T-cell (primary cell): ENCODE results near the gene ITPRID2. TPM values are rescaled to one million over a fixed set of nuclear protein-coding genes. Genes with fewer than 3 reads are reported as not detected.
A peak's percentile ranks its signal among the peaks of the same experiment; 100 is the strongest.

Experiments
- ATAC-seq, 4 experiments: fragments of 200-7000 bp in 3 of 4; fragments of 150-1000 bp in 1 of 4; cut with Tn5 transposase; replicated peaks in 1 of 4; 1 replicate in 3 of 4; 2 replicates in 1 of 4; pipeline ENCODE4 v1.10.0; 2021; ENCODE audit warnings: moderate library complexity in 3 of 4, mild to moderate bottlenecking in 2 of 4, moderate number of reproducible peaks in 1 of 4
- CTCF ChIA-PET, 2 donors: fragments of 300-600 bp; sonication (Branson Sonifier 250); formaldehyde crosslinking; loops; one replicate each; lab custom pipeline; 2022; ENCODE audit warnings: antibody characterized with exemption in 2 of 2; lab: Charles Lee
- POLR2A ChIA-PET, 2 donors: fragments of 300-600 bp; sonication (Branson Sonifier 250); formaldehyde crosslinking; loops; one replicate each; lab custom pipeline; 2022; ENCODE audit warnings: antibody characterized with exemption in 2 of 2; lab: Charles Lee
- DNase-seq, 35 experiments: peaks; one replicate each; pipeline versions ENCODE4 v3.0.0 to v3.0.0-alpha.2; 2013 to 2023
- H3K27ac ChIP-seq: one replicate; pipeline ENCODE4 v1.5.1; 2013; ENCODE audit warnings: low read length
- H3K27me3 ChIP-seq, 2 experiments: replicated peaks in 1 of 2; 1 replicate in 1 of 2; 2 replicates in 1 of 2; pipeline versions ENCODE4 v1.6.1 to v1.7.0; 2013; ENCODE audit warnings: low read length in 1 of 2, mixed read lengths in 1 of 2; ENCODE audit not compliant: control insufficient read depth in 2 of 2, insufficient read depth in 2 of 2; ENCODE audit errors: extremely low read depth in 1 of 2
- H3K36me3 ChIP-seq, 2 donors: 1 replicate in 1 of 2; 2 replicates in 1 of 2; pipeline versions ENCODE4 v1.6.1 to v1.7.0; 2013; ENCODE audit warnings: low read length in 1 of 2; ENCODE audit not compliant: control insufficient read depth in 2 of 2, insufficient read depth in 1 of 2; ENCODE audit errors: extremely low read depth in 1 of 2
- H3K4me1 ChIP-seq, 2 experiments: 1 replicate in 1 of 2; 2 replicates in 1 of 2; pipeline versions ENCODE4 v1.6.1 to v1.7.0; 2013; ENCODE audit warnings: low read length in 2 of 2, mixed read lengths in 1 of 2; ENCODE audit not compliant: insufficient read depth in 2 of 2, control insufficient read depth in 1 of 2; ENCODE audit errors: extremely low read depth in 1 of 2
- H3K4me3 ChIP-seq, 2 donors: 1 replicate in 1 of 2; 2 replicates in 1 of 2; pipeline versions ENCODE4 v1.5.1 to v1.7.0; 2013; ENCODE audit warnings: mild to moderate bottlenecking in 2 of 2, low read length in 1 of 2, moderate library complexity in 1 of 2; ENCODE audit not compliant: control insufficient read depth in 1 of 2; ENCODE audit errors: extremely low read depth in 1 of 2
- H3K9me3 ChIP-seq: 2 replicates; pipeline ENCODE4 v1.7.0; 2013
- H3K27ac Mint-ChIP-seq, 2 donors: one replicate each; pipeline ENCODE4 v1.8.0; 2020 to 2021; ENCODE audit warnings: mild to moderate bottlenecking in 2 of 2, mixed read lengths in 2 of 2
- H3K27me3 Mint-ChIP-seq, 2 donors: one replicate each; pipeline ENCODE4 v1.8.0; 2021 to 2022; ENCODE audit warnings: mixed read lengths in 2 of 2
- H3K36me3 Mint-ChIP-seq: one replicate; pipeline ENCODE4 v1.8.0; 2021; ENCODE audit warnings: mixed read lengths
- H3K4me1 Mint-ChIP-seq, 3 donors: one replicate each; pipeline ENCODE4 v1.8.0; 2020 to 2022; ENCODE audit warnings: mixed read lengths in 3 of 3, mild to moderate bottlenecking in 1 of 3
- H3K4me3 Mint-ChIP-seq, 3 donors: one replicate each; pipeline ENCODE4 v1.8.0; 2020 to 2022; ENCODE audit warnings: mild to moderate bottlenecking in 3 of 3, mixed read lengths in 3 of 3, moderate library complexity in 3 of 3
- H3K9me3 Mint-ChIP-seq, 3 donors: one replicate each; pipeline ENCODE4 v1.8.0; 2020 to 2022; ENCODE audit warnings: mixed read lengths in 3 of 3
- WGBS: methylation state at CpG from one replicate; pipeline ENCODE4 v1.1.5; 2013; ENCODE audit warnings: missing lambda C conversion rate; ENCODE audit not compliant: insufficient coverage; 5-methylcytosine and 5-hydroxymethylcytosine counted together
- total RNA-seq, 35 experiments: library from RNA in 6 of 35; stranded (reverse) in 6 of 35; fragments of 120-200 nt in 1 of 35; gene quantifications; one replicate each; pipeline versions ENCODE4 v1.2.1 to v1.2.4 and lab custom pipeline; 2013 to 2026

The ITPRID2 gene
- total RNA-seq, 5 donors from 2014 or later (not counting 1 experiment from before 2014, with no cell fraction given) = 29.1 to 55.8 (median 45.1) TPM

- H3K4me3 Mint-ChIP-seq = no peak overlapping the region
- H3K27me3 Mint-ChIP-seq = peaks cover 0 to 2% of the 10 kb centered on the region in 2 donors
- no peak overlapping the region for H3K27ac Mint-ChIP-seq
- CTCF ChIA-PET = interaction anchor here in 1 of 2 donors (0.5 kb wide), 1 partner anchor 229 kb away, joined by 3 read pairs; no protein-coding TSS in a partner anchor
- POLR2A ChIA-PET = no interaction called here
- ATAC-seq (no peak), DNase-seq (no peak)
- no peaks in the 10 kb centered on the region for H3K36me3 Mint-ChIP-seq
- Histone ChIP-seq H3K27ac (no peak overlapping the region), H3K4me3 (no peak overlapping the region), H3K4me1 (peaks cover 0 to 2% of the 10 kb centered on the region in 2 experiments), H3K36me3 (no peaks in the 10 kb centered on the region), H3K9me3 (no peaks in the 10 kb centered on the region), H3K27me3 (no peaks in the 10 kb centered on the region)
- no peaks in the 10 kb centered on the region for H3K9me3 Mint-ChIP-seq
- no peaks in the 10 kb centered on the region for H3K4me1 Mint-ChIP-seq
- 44% methylated on average over 2 of the region's 2 CpGs for WGBS
Observed at GRCh38 chr2:181876614-181877063, 14.9 kb upstream of the ITPRID2 start.

GRCh38 chr2:181877181-181877664 is 14.3 kb upstream of the ITPRID2 start:
- ATAC-seq (no peak), DNase-seq (no peak)
- H3K9me3 Mint-ChIP-seq = no peaks in the 10 kb centered on the region
- Histone ChIP-seq H3K9me3 (no peaks in the 10 kb centered on the region), H3K27me3 (no peaks in the 10 kb centered on the region), H3K36me3 (no peaks in the 10 kb centered on the region), H3K27ac (no peak overlapping the region), H3K4me1 (peaks cover 0 to 2% of the 10 kb centered on the region in 2 experiments), H3K4me3 (no peak overlapping the region)
- H3K27me3 Mint-ChIP-seq = peaks cover 2 to 4% of the 10 kb centered on the region in 2 donors
- WGBS = 50% methylated on average over 1 of the region's 2 CpGs
- no peak overlapping the region for H3K4me3 Mint-ChIP-seq
- H3K4me1 Mint-ChIP-seq = no peaks in the 10 kb centered on the region
- CTCF ChIA-PET = interaction anchor here in 1 of 2 donors (0.5 to 0.7 kb wide), 2 partner anchors 23 to 229 kb away, joined by 3 read pairs; no protein-coding TSS in a partner anchor
- H3K27ac Mint-ChIP-seq = no peak overlapping the region
- POLR2A ChIA-PET = no interaction called here
- no peaks in the 10 kb centered on the region for H3K36me3 Mint-ChIP-seq

- no peaks in the 10 kb centered on the region for H3K9me3 ChIP-seq
- H3K27ac Mint-ChIP-seq = no peak overlapping the region
- POLR2A ChIA-PET = no interaction called here
- H3K27me3 ChIP-seq = no peaks in the 10 kb centered on the region
- no peak overlapping the region for H3K4me3 Mint-ChIP-seq
- H3K27me3 Mint-ChIP-seq = peaks cover 3 to 9% of the 10 kb centered on the region in 2 donors
- H3K36me3 Mint-ChIP-seq = no peaks in the 10 kb centered on the region
- H3K4me3 ChIP-seq = no peak overlapping the region
- WGBS = 90% methylated on average over 1 of the region's 2 CpGs
- H3K36me3 ChIP-seq = no peaks in the 10 kb centered on the region
- no peak overlapping the region for H3K27ac ChIP-seq
- no peaks in the 10 kb centered on the region for H3K4me1 Mint-ChIP-seq
- H3K9me3 Mint-ChIP-seq = no peaks in the 10 kb centered on the region
- no peak for DNase-seq
- peaks cover 0 to 2% of the 10 kb centered on the region in 2 experiments for H3K4me1 ChIP-seq
- no peak for ATAC-seq
- CTCF ChIA-PET = no interaction called here
Observed at GRCh38 chr2:181878448-181878847, 13.1 kb upstream of the ITPRID2 start.

- no peak overlapping the region for H3K4me3 Mint-ChIP-seq
- Histone ChIP-seq H3K9me3 (no peaks in the 10 kb centered on the region), H3K36me3 (no peaks in the 10 kb centered on the region), H3K4me1 (peaks cover 0 to 2% of the 10 kb centered on the region in 2 experiments), H3K27me3 (no peaks in the 10 kb centered on the region), H3K27ac (no peak overlapping the region), H3K4me3 (no peak overlapping the region)
- peaks cover 6 to 9% of the 10 kb centered on the region in 2 donors for H3K27me3 Mint-ChIP-seq
- no CpG with 5 or more reads among the region's 2 CpGs for WGBS
- ATAC-seq = peak in 1 of 4 experiments; percentile 44
- no peak overlapping the region for H3K27ac Mint-ChIP-seq
- H3K9me3 Mint-ChIP-seq = no peaks in the 10 kb centered on the region
- POLR2A ChIA-PET = interaction anchor here in 1 of 2 donors (0.6 kb wide), 1 partner anchor 1270 kb away, joined by 3 read pairs; no protein-coding TSS in a partner anchor
- CTCF ChIA-PET = interaction anchor here (0.6 to 0.7 kb wide), 3 partner anchors 10 to 220 kb away, joined by 5 to 7 read pairs (median 6); no protein-coding TSS in a partner anchor
- H3K4me1 Mint-ChIP-seq = no peaks in the 10 kb centered on the region
- H3K36me3 Mint-ChIP-seq = no peaks in the 10 kb centered on the region
- DNase-seq = no peak
Observed at GRCh38 chr2:181879295-181879694, 12.2 kb upstream of the ITPRID2 start.

GRCh38 chr2:181882246-181883020 is 9.1 kb upstream of the ITPRID2 start:
- DNase-seq (no peak), ATAC-seq (no peak)
- H3K4me1 ChIP-seq = peaks cover 0 to 2% of the 10 kb centered on the region in 2 experiments
- Mint-ChIP-seq H3K27me3 (peaks cover 21 to 28% of the 10 kb centered on the region in 2 donors), H3K4me3 (no peak overlapping the region), H3K4me1 (no peaks in the 10 kb centered on the region), H3K27ac (no peak overlapping the region), H3K36me3 (no peaks in the 10 kb centered on the region), H3K9me3 (no peaks in the 10 kb centered on the region)
- H3K36me3 ChIP-seq = no peaks in the 10 kb centered on the region
- H3K27me3 ChIP-seq = no peaks in the 10 kb centered on the region
- H3K4me3 ChIP-seq = no peak overlapping the region
- H3K27ac ChIP-seq = no peak overlapping the region
- WGBS = no CpG with 5 or more reads among the region's 4 CpGs
- ChIA-PET POLR2A (interaction anchor here in 1 of 2 donors (0.6 kb wide), 1 partner anchor 199 kb away, joined by 3 read pairs; no protein-coding TSS in a partner anchor), CTCF (interaction anchor here in 1 of 2 donors (0.6 to 1.5 kb wide), 5 partner anchors 12 to 23 kb away, joined by 3 to 4 read pairs (median 3); no protein-coding TSS in a partner anchor)
- H3K9me3 ChIP-seq = no peaks in the 10 kb centered on the region

GRCh38 chr2:181884601-181885000 is 6.9 kb upstream of the ITPRID2 start:
- H3K4me3 Mint-ChIP-seq = no peak overlapping the region
- Histone ChIP-seq H3K27ac (no peak overlapping the region), H3K36me3 (no peaks in the 10 kb centered on the region), H3K27me3 (peaks cover 0 to 5% of the 10 kb centered on the region in 2 experiments), H3K4me3 (no peak overlapping the region), H3K4me1 (no peaks in the 10 kb centered on the region), H3K9me3 (no peaks in the 10 kb centered on the region)
- DNase-seq (no peak), ATAC-seq (no peak)
- H3K27me3 Mint-ChIP-seq = peaks cover 28 to 37% of the 10 kb centered on the region in 2 donors
- no peaks in the 10 kb centered on the region for H3K9me3 Mint-ChIP-seq
- POLR2A ChIA-PET = no interaction called here
- no peak overlapping the region for H3K27ac Mint-ChIP-seq
- H3K4me1 Mint-ChIP-seq = no peaks in the 10 kb centered on the region
- CTCF ChIA-PET = interaction anchor here in 1 of 2 donors (0.5 kb wide), 1 partner anchor 17 kb away, joined by 3 read pairs; no protein-coding TSS in a partner anchor
- WGBS = no CpG with 5 or more reads among the region's 1 CpG
- no peaks in the 10 kb centered on the region for H3K36me3 Mint-ChIP-seq
